Adrenal gland (tissue), 19 donors: ENCODE measurements around the gene OR13C3. TPM values are rescaled to one million over a fixed set of nuclear protein-coding genes. Genes with fewer than 3 reads are reported as not detected.

Experiments
- DNase-seq, 7 donors: peaks; one replicate each; pipeline ENCODE4 v3.0.0-alpha.2; 2019 to 2020
- H3K27ac ChIP-seq, 5 donors: fragments of 200-600 bp; sonication (generic) in 4 of 5; 1 replicate in 3 of 5; 2 replicates in 2 of 5; pipeline versions ENCODE4 v1.5.1 to v1.8.0; 2016 to 2020; ENCODE audit warnings: mild to moderate bottlenecking in 1 of 5
- H3K27me3 ChIP-seq: fragments of 200-600 bp; 2 replicates; pipeline ENCODE4 v1.8.0; 2021
- H3K36me3 ChIP-seq, 2 donors: fragments of 200-600 bp; replicated peaks in 1 of 2; 1 replicate in 1 of 2; 2 replicates in 1 of 2; pipeline versions ENCODE4 v1.5.1 to v1.8.0; 2018 to 2022
- H3K4me1 ChIP-seq, 2 donors: fragments of 200-600 bp; replicated peaks in 1 of 2; 1 replicate in 1 of 2; 2 replicates in 1 of 2; pipeline versions ENCODE4 v1.5.1 to v1.8.0; 2018 to 2021
- H3K4me3 ChIP-seq, 4 donors: fragments of 200-600 bp; sonication (generic) in 3 of 4; one replicate each; pipeline ENCODE4 v1.5.1; 2016 to 2018
- H3K9me3 ChIP-seq, 3 donors: fragments of 200-600 bp; sonication (generic) in 1 of 3; replicated peaks in 1 of 3; 1 replicate in 2 of 3; 2 replicates in 1 of 3; pipeline versions ENCODE4 v1.5.1 to v1.8.0; 2016 to 2021
- CTCF ChIP-seq, 6 experiments: fragments of 450-650 bp in 4 of 6; fragments of 200-600 bp in 2 of 6; sonication (generic) in 1 of 6; IDR thresholded peaks; 1 replicate in 5 of 6; 2 replicates in 1 of 6; pipeline versions ENCODE4 v1.5.1 to v1.8.0; 2016 to 2021; ENCODE audit warnings: antibody characterized with exemption in 6 of 6, mild to moderate bottlenecking in 2 of 6, moderate library complexity in 1 of 6
- POLR2A ChIP-seq, 2 donors: fragments of 450-650 bp; IDR thresholded peaks; one replicate each; pipeline ENCODE4 v1.6.1; 2017; ENCODE audit warnings: antibody characterized with exemption in 2 of 2, mild to moderate bottlenecking in 2 of 2, moderate library complexity in 1 of 2
- WGBS, 4 donors: extraction: QIAGEN DNeasy Blood & Tissue Kit in 2 of 4; methylation state at CpG; one replicate each; pipeline versions ENCODE4 v1.1.5 to v1.1.7; 2013 to 2017; 5-methylcytosine and 5-hydroxymethylcytosine counted together
- intact Hi-C, 2 donors: fragments of 100-400 bp; cut with DNase I; formaldehyde crosslinking; loops; one replicate each; pipeline versions ENCODE4 v1.14.1 to v1.15.0; 2022 to 2023
- long read RNA-seq, 10 donors: library from polyadenylated mRNA in 3 of 10; unstranded in 2 of 10; stranded (forward) in 1 of 10; transcript quantifications; one replicate each; pipeline ENCODE4 v2.0.0 and lab custom pipeline, GENCODE V29; 2021 to 2026
- polyA plus RNA-seq, 3 donors: library from polyadenylated mRNA; stranded (reverse); fragments of 200-250 nt in 2 of 3; fragments of 350-450 nt in 1 of 3; fragmentation: Illumina TruSeq in 1 of 3; extraction: RNeasy Lipid Tissue Mini Kit (QIAGEN cat#74804) in 1 of 3; gene quantifications; one replicate each; pipeline ENCODE4 v1.2.3, GENCODE V29; 2013 to 2014
- total RNA-seq, 9 donors: library from RNA; depleted of rRNA in 4 of 9; stranded (reverse); fragments of >200 nt in 4 of 9; fragments of 120-200 nt in 1 of 9; fragmentation: NEBNext Ultra II Directional in 1 of 9; extraction: Animal tissue kit (Norgen Biotek cat#: 25700) in 1 of 9; gene quantifications; one replicate each; pipeline versions ENCODE4 v1.1.0 to v1.2.4, GENCODE V29; 2013 to 2023
- donor health status: healthy with polysubstance abuse.
- donor health status: Bipolar disorder and iron deficiency.
- donor health status: DM: yes; HTN: yes; CAD: no.
- donor health status: DM: no; HTN: no; CAD: no.
- donor health status: DM: no; HTN: no; CAD: no.
- donor health status: DM: yes; HTN: yes; CAD: no.

The OR13C3 gene
- total RNA-seq: 1 to 10 TPM in 1 of 9 donors, not detected in 8; 1.8 TPM
- not detected for polyA plus RNA-seq
- long read RNA-seq, donor 1: 0 reads
- long read RNA-seq, donor 2: 0 reads
- long read RNA-seq, donor 3: 0 reads
- long read RNA-seq, donor 4: 0 reads
- long read RNA-seq, donor 5: 0 reads
- long read RNA-seq, donor 6: 0 reads
- long read RNA-seq, donor 7: 0 reads
- long read RNA-seq, donor 8: 0 reads
- long read RNA-seq, donor 9: 0 reads
- long read RNA-seq, donor 10, partial matches to known transcripts: 0 of 1 reads
- long read RNA-seq, donor 10, other reads (novel, unspliced or antisense): 0 of 1 reads

- H3K4me1 ChIP-seq: no peaks in the 10 kb centered on the region
- DNase-seq: no peak
- no peak within 1 kb of the TSS for H3K27ac ChIP-seq
- no peak within 1 kb of the TSS for H3K4me3 ChIP-seq
- 82 to 93% (median 87%) methylated on average over 5 of the region's 5 CpGs for WGBS, 4 donors
- H3K36me3 ChIP-seq: no peaks in the 10 kb centered on the region
- intact Hi-C loops: no loop called here
- no peaks in the 10 kb centered on the region for H3K27me3 ChIP-seq
- TF ChIP-seq POLR2A (IDR thresholded peaks at IDR 0.05) (no peak), CTCF (IDR thresholded peaks at IDR 0.05) (no peak)
- H3K9me3 ChIP-seq: no peaks in the 10 kb centered on the region
Observed at GRCh38 chr9:104536756-104537155, at the start of gene OR13C3. Gene OR13C3 (minus strand): TSS chr9:104536856. CDS start chr9:104536723, 133 bp downstream.

- intact Hi-C loops: no loop called here
- WGBS, 4 donors: 93 to 100% (median 94%) methylated on average over 1 of the region's 1 CpG
- DNase-seq: no peak
- Histone ChIP-seq H3K27ac (no peak overlapping the region), H3K27me3 (no peaks in the 10 kb centered on the region), H3K9me3 (no peaks in the 10 kb centered on the region), H3K36me3 (no peaks in the 10 kb centered on the region), H3K4me3 (no peak overlapping the region), H3K4me1 (no peaks in the 10 kb centered on the region)
- TF ChIP-seq CTCF (IDR thresholded peaks at IDR 0.05) (no peak), POLR2A (IDR thresholded peaks at IDR 0.05) (no peak)
Observed at GRCh38 chr9:104580562-104580961, 43.9 kb upstream of the OR13C3 start.

GRCh38 chr9:104577263-104577662 is 40.6 kb upstream of the OR13C3 start:
- Histone ChIP-seq H3K9me3 (peaks cover 0 to 3% (median 0%) of the 10 kb centered on the region in 3 donors), H3K27ac (no peak overlapping the region), H3K4me1 (no peaks in the 10 kb centered on the region), H3K4me3 (no peak overlapping the region), H3K27me3 (no peaks in the 10 kb centered on the region), H3K36me3 (no peaks in the 10 kb centered on the region)
- 74 to 81% (median 74%) methylated on average over 5 of the region's 5 CpGs for WGBS, 4 donors
- intact Hi-C loops: no loop called here
- TF ChIP-seq CTCF (IDR thresholded peaks at IDR 0.05): no peak
- no peak for TF ChIP-seq POLR2A (IDR thresholded peaks at IDR 0.05)
- DNase-seq: no peak

GRCh38 chr9:104575456-104575855 is 38.8 kb upstream of the OR13C3 start:
- H3K36me3 ChIP-seq: no peaks in the 10 kb centered on the region
- no peak for TF ChIP-seq POLR2A (IDR thresholded peaks at IDR 0.05)
- no peak for DNase-seq
- WGBS, 4 donors: 56 to 86% (median 71%) methylated on average over 2 of the region's 2 CpGs
- no peak overlapping the region for H3K4me3 ChIP-seq
- H3K4me1 ChIP-seq: no peaks in the 10 kb centered on the region
- intact Hi-C loops: no loop called here
- H3K27ac ChIP-seq: no peak overlapping the region
- H3K27me3 ChIP-seq: no peaks in the 10 kb centered on the region
- H3K9me3 ChIP-seq: peaks cover 0 to 3% (median 0%) of the 10 kb centered on the region in 3 donors

GRCh38 chr9:104572612-104573011 is 36.0 kb upstream of the OR13C3 start:
- 53 to 67% (median 58%) methylated on average over 1 of the region's 1 CpG for WGBS, 4 donors
- Histone ChIP-seq H3K4me3 (no peak overlapping the region), H3K4me1 (no peaks in the 10 kb centered on the region), H3K27me3 (no peaks in the 10 kb centered on the region), H3K27ac (no peak overlapping the region), H3K36me3 (no peaks in the 10 kb centered on the region), H3K9me3 (peaks cover 0 to 3% (median 0%) of the 10 kb centered on the region in 3 donors)
- TF ChIP-seq CTCF (IDR thresholded peaks at IDR 0.05) (no peak), POLR2A (IDR thresholded peaks at IDR 0.05) (no peak)
- no peak for DNase-seq
- intact Hi-C loops: no loop called here
